PC-3 (cell line): ENCODE data around the gene ZNF436. TPM values are rescaled to one million over a fixed set of nuclear protein-coding genes. Genes with fewer than 3 reads are reported as not detected.
A peak's percentile ranks its signal among the peaks of the same experiment; 100 is the strongest.

Source experiments
- ATAC-seq: fragments of 200-7000 bp; cut with Tn5 transposase; 2 replicates; pipeline ENCODE4 v1.9.1; 2020; ENCODE audit warnings: mild to moderate bottlenecking, moderate library complexity
- Bru-seq: library from RNA; stranded (reverse); fragments of 400-500 nt; gene quantifications from one replicate; lab custom pipeline; 2021; lab: Mats Ljungman, UMichigan
- BruChase-seq, 2 experiments: library from RNA; stranded (reverse); fragments of 400-500 nt; gene quantifications; one replicate each; lab custom pipeline; 2021; lab: Mats Ljungman, UMichigan
- BruUV-seq: library from RNA; stranded (reverse); fragments of 400-500 nt; replicated peaks from 2 replicates; lab custom pipeline; 2021; lab: Mats Ljungman, UMichigan
- CTCF ChIA-PET: fragments of 300-600 bp; sonication (Branson Sonifier 250); formaldehyde crosslinking; loops from one replicate; lab custom pipeline; 2022; ENCODE audit warnings: antibody characterized with exemption; lab: Charles Lee
- POLR2A ChIA-PET: fragments of 300-600 bp; sonication (Branson Sonifier 250); formaldehyde crosslinking; loops from one replicate; lab custom pipeline; 2022; ENCODE audit warnings: antibody characterized with exemption; ENCODE audit not compliant: unreplicated experiment; lab: Charles Lee
- DNase-seq: peaks from one replicate; pipeline ENCODE4 v3.0.0-alpha.2; 2015
- H2AFZ ChIP-seq: fragments of 300-600 bp; sonication (generic); 2 replicates; pipeline ENCODE4 v1.6.0; 2016; ENCODE audit warnings: antibody characterized with exemption, low read length
- H3F3A ChIP-seq: fragments of 300-600 bp; sonication (generic); one replicate; pipeline ENCODE4 v1.6.0; 2017; ENCODE audit warnings: antibody characterized with exemption, low read length, control low read depth, mild to moderate bottlenecking; ENCODE audit not compliant: unreplicated experiment
- H3K27ac ChIP-seq: fragments of 300-600 bp; sonication (generic); 2 replicates; pipeline ENCODE4 v1.5.1; 2016; ENCODE audit warnings: mild to moderate bottlenecking, low read length
- H3K27me3 ChIP-seq: fragments of 300-600 bp; sonication (generic); 2 replicates; pipeline ENCODE4 v1.6.1; 2016; ENCODE audit warnings: low read length, mixed read lengths
- H3K36me3 ChIP-seq: fragments of 300-600 bp; sonication (generic); 2 replicates; pipeline ENCODE4 v1.6.1; 2016; ENCODE audit warnings: low read depth, mixed run types, low read length, mixed read lengths
- H3K4me1 ChIP-seq: fragments of 300-600 bp; sonication (generic); 2 replicates; pipeline ENCODE4 v1.5.1; 2016; ENCODE audit warnings: low read length; ENCODE audit not compliant: insufficient read depth
- H3K4me2 ChIP-seq: fragments of 300-600 bp; sonication (generic); 2 replicates; pipeline ENCODE4 v1.6.0; 2016; ENCODE audit warnings: low read length
- H3K4me3 ChIP-seq: fragments of 300-600 bp; sonication (generic); 2 replicates; pipeline ENCODE4 v1.5.1; 2016; ENCODE audit warnings: mild to moderate bottlenecking, low read length, mixed read lengths
- H3K79me2 ChIP-seq: fragments of 300-600 bp; sonication (generic); 2 replicates; pipeline ENCODE4 v1.6.1; 2017; ENCODE audit warnings: low read length, mixed read lengths
- H3K9ac ChIP-seq: fragments of 300-600 bp; sonication (generic); 2 replicates; pipeline ENCODE4 v1.6.0; 2016; ENCODE audit warnings: mild to moderate bottlenecking, low read length
- H3K9me2 ChIP-seq: fragments of 300-600 bp; sonication (generic); replicated peaks from 2 replicates; pipeline ENCODE4 v1.6.1; 2016; ENCODE audit warnings: mixed run types, low read length, mixed read lengths
- H3K9me3 ChIP-seq: fragments of 300-600 bp; sonication (generic); 2 replicates; pipeline ENCODE4 v1.6.1; 2016; ENCODE audit warnings: low read length, mixed read lengths
- H4K20me1 ChIP-seq: fragments of 300-600 bp; sonication (generic); 2 replicates; pipeline ENCODE4 v1.6.1; 2016; ENCODE audit warnings: low read length, mixed read lengths
- EZH2 ChIP-seq: fragments of 300-600 bp; sonication (generic); IDR thresholded peaks from one replicate; pipeline ENCODE4 v1.6.1; 2017; ENCODE audit warnings: antibody characterized with exemption, mild to moderate bottlenecking, low read length; ENCODE audit not compliant: unreplicated experiment
- EZH2phosphoT487 ChIP-seq: fragments of 300-600 bp; sonication (generic); IDR thresholded peaks from 2 replicates; pipeline ENCODE4 v1.6.1; 2018; ENCODE audit warnings: mild to moderate bottlenecking, antibody characterized with exemption, low read length, borderline replicate concordance
- intact Hi-C: fragments of 100-400 bp; cut with micrococcal nuclease; formaldehyde crosslinking; loops from 2 replicates; pipeline ENCODE4 v1.9.0; 2023
- long read RNA-seq: library from polyadenylated mRNA; unstranded; transcript quantifications from one replicate; pipeline ENCODE4 v2.0.0, GENCODE V29; 2021; ENCODE audit not compliant: unreplicated experiment
- total RNA-seq: library from RNA; depleted of rRNA; stranded (reverse); fragments of >200 nt; gene quantifications from 2 replicates; pipeline ENCODE4 v1.2.3, GENCODE V29; 2014; rRNA removed
- TF ChIP-seq, protein P1 (sequence below): fragments of 300-600 bp; sonication (generic); conservative IDR thresholded peaks from 2 replicates; pipeline ENCODE4 v1.5.1; 2017; ENCODE audit warnings: antibody characterized with exemption, low read depth, mild to moderate bottlenecking, low read length

The ZNF436 gene
- 7.8 and 10.5 TPM in 2 replicates for total RNA-seq
- percentile 70 among the genes with signal in this experiment for Bru-seq, nascent RNA
- BruChase-seq, experiment 1, labeled RNA remaining after a 6-hour chase = percentile 83 among the genes with signal in this experiment
- BruChase-seq, experiment 2, labeled RNA remaining after a 2-hour chase = percentile 93 among the genes with signal in this experiment
- long read RNA-seq, transcript ZNF436-202 (3 exons, 3,788 nt) = major isoform, 53 of 62 reads
- long read RNA-seq, partial matches to known transcripts = 2 of 62 reads
- long read RNA-seq, other reads (novel, unspliced or antisense) = 7 of 62 reads

DNA sequence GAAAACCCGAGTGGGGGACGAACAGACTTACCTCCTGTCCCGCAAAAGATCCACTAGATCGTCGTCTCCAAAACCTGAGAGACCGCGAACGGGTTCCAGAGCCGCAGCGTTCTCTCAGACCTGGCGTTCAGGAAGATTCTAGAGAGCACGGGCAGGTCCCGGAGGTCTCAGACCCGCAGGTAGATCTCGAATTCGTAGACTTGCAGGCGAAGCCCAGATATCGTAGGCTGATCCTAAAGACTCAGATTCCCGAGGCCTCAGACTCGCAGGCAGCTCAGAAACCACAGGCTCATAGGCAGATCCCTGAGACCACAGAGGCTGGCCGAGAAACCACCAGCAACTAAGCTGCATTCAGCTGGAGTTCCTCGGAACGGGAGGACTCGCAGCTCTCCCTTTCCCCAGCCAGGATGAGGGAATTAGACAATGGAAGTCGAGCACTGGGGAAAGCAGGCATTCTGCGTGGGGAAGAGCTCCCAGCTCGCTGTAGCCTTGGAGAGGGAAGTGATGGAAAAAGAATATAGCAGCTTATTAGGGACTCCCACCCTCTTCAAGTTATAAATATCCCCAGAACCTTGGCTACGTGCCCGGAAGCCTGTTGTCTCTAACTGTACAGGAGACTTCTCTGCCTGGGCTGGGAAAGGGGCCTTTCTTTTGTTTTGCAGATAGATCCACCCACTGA is at the start of gene ZNF436:
ZNF436 (minus strand) TSS at position 502 of the 679 bp plus-strand sequence. CDS start 1,831 bp downstream, outside the sequence.
- intact Hi-C loops = no loop called here
- TSS peak; percentile 69 for BruUV-seq
- peak within 1 kb of the TSS; percentile 94 for H3K9ac ChIP-seq
- no peaks in the 10 kb centered on the region for H3K9me2 ChIP-seq
- H3K79me2 ChIP-seq = peaks cover 53% of the 10 kb centered on the region
- peaks cover 5% of the 10 kb centered on the region for H3K9me3 ChIP-seq
- no peaks in the 10 kb centered on the region for H4K20me1 ChIP-seq
- no peaks in the 10 kb centered on the region for H3K27me3 ChIP-seq
- TF ChIP-seq, protein P1, sequence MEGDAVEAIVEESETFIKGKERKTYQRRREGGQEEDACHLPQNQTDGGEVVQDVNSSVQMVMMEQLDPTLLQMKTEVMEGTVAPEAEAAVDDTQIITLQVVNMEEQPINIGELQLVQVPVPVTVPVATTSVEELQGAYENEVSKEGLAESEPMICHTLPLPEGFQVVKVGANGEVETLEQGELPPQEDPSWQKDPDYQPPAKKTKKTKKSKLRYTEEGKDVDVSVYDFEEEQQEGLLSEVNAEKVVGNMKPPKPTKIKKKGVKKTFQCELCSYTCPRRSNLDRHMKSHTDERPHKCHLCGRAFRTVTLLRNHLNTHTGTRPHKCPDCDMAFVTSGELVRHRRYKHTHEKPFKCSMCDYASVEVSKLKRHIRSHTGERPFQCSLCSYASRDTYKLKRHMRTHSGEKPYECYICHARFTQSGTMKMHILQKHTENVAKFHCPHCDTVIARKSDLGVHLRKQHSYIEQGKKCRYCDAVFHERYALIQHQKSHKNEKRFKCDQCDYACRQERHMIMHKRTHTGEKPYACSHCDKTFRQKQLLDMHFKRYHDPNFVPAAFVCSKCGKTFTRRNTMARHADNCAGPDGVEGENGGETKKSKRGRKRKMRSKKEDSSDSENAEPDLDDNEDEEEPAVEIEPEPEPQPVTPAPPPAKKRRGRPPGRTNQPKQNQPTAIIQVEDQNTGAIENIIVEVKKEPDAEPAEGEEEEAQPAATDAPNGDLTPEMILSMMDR = no peak
- TF ChIP-seq EZH2phosphoT487 = no peak
- TF ChIP-seq EZH2 = no peak
- H2AFZ ChIP-seq = peak within 1 kb of the TSS; percentile 100
- no peaks in the 10 kb centered on the region for H3F3A ChIP-seq
- ChIA-PET CTCF (interaction anchor here (0.7 to 3.4 kb wide), 2 partner anchors 25 to 34 kb away, joined by 9 to 13 read pairs; partner anchors contain the start of gene HNRNPR), POLR2A (interaction anchor here (0.6 to 1.1 kb wide), 4 partner anchors 12 to 185 kb away, joined by 3 to 8 read pairs (median 4); no protein-coding TSS in a partner anchor)
- peaks cover 26% of the 10 kb centered on the region for H3K4me1 ChIP-seq
- peak within 1 kb of the TSS; percentile 74 for H3K27ac ChIP-seq
- ATAC-seq (no peak), DNase-seq (peak; percentile 53)
- peak within 1 kb of the TSS; percentile 100 for H3K4me2 ChIP-seq
- H3K36me3 ChIP-seq = peaks cover 13% of the 10 kb centered on the region
- peak within 1 kb of the TSS; percentile 93 for H3K4me3 ChIP-seq

DNA sequence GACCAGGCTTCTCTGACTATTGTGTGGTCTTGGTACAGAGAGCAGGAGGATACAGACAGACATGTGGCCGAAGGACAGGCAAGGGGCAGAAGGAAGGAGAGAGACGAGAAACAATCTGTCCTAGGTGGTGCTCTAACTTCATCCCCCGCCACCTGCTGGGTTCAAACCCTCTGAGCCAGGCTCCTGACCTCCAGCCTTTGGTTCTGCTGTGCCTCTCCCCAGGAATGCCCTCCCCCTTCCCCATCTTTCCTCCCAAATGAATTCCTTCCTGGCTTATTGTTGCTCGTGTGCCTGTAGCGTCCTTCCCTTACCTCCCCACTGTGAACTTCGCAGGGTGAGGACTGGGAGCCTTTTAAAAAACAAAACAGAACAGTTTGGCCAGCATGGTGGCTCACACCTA is 49.5 kb upstream of the ZNF436 start:
- peaks cover 21% of the 10 kb centered on the region for H3K4me1 ChIP-seq
- no peak overlapping the region for H3K4me2 ChIP-seq
- H2AFZ ChIP-seq = no peak overlapping the region
- no peak overlapping the region for H3K4me3 ChIP-seq
- no peak for TF ChIP-seq EZH2
- H3K9me2 ChIP-seq = no peaks in the 10 kb centered on the region
- no peaks in the 10 kb centered on the region for H3K36me3 ChIP-seq
- H3K27ac ChIP-seq = no peak overlapping the region
- no peak overlapping the region for H3K9ac ChIP-seq
- intact Hi-C loops = no loop called here
- CTCF ChIA-PET = no interaction called here
- H3K9me3 ChIP-seq = no peaks in the 10 kb centered on the region
- BruUV-seq = no TSS peak
- DNase-seq (no peak), ATAC-seq (no peak)
- H4K20me1 ChIP-seq = no peaks in the 10 kb centered on the region
- H3K27me3 ChIP-seq = no peaks in the 10 kb centered on the region
- no peaks in the 10 kb centered on the region for H3F3A ChIP-seq
- POLR2A ChIA-PET = no interaction called here
- H3K79me2 ChIP-seq = peaks cover 15% of the 10 kb centered on the region; the same call in 1 of the 2 replicates

DNA sequence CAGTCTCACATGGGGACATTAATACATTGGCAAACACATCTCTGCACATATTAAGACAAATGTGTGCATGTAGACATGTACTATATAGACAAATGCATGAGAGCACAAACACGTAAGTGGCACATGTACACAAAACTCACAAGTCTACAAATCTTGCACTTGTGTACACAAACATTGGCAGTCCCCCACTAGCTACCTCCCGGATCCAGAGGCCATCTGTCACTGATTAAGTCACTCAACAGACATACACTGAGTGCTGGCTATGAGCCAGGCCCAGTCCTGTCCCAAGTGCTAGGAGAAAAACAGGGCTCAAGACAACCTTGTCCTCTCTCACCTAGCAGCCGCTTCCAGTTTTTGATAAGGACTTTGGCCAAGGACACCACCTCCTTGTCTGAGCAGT is 47.9 kb upstream of the ZNF436 start:
- intact Hi-C loops = no loop called here
- ATAC-seq (no peak), DNase-seq (no peak)
- ChIA-PET CTCF (no interaction called here), POLR2A (no interaction called here)
- Histone ChIP-seq H3F3A (no peaks in the 10 kb centered on the region), H3K9ac (no peak overlapping the region), H3K9me2 (no peaks in the 10 kb centered on the region), H3K9me3 (no peaks in the 10 kb centered on the region), H3K4me3 (no peak overlapping the region), H3K79me2 (0 out of 2 replicates have a peak, but pooled peaks cover 11% of the 10 kb centered on the region), H4K20me1 (no peaks in the 10 kb centered on the region), H3K27me3 (no peaks in the 10 kb centered on the region), H3K36me3 (no peaks in the 10 kb centered on the region), H3K4me2 (no peak overlapping the region), H3K27ac (no peak overlapping the region), H3K4me1 (peaks cover 10% of the 10 kb centered on the region), H2AFZ (no peak overlapping the region)
- TF ChIP-seq EZH2phosphoT487 (no peak), EZH2 (no peak)
- no TSS peak for BruUV-seq
